ENCODE measurements around the gene CUL7.

DNA sequence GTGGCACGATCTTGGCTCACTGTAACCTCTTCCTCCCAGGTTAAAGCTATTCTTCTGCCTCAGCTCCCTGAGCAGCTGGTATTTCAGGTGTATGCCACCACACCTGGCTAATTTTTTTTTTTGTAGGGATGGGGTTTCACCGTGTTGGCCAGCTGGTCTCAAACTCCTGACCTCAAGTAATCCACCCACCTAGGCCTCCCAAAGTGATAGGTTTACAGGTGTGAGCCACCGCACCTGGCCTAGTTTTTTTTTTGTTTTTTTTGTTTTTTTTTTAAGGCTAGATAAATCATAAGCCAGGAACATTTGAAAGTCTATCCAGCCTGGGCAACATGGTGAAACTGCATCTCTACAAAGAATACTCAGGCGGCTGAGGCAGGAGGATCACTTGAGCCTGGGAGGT is 21.3 kb downstream of the CUL7 start:
- TF ChIP-seq, protein P1, sequence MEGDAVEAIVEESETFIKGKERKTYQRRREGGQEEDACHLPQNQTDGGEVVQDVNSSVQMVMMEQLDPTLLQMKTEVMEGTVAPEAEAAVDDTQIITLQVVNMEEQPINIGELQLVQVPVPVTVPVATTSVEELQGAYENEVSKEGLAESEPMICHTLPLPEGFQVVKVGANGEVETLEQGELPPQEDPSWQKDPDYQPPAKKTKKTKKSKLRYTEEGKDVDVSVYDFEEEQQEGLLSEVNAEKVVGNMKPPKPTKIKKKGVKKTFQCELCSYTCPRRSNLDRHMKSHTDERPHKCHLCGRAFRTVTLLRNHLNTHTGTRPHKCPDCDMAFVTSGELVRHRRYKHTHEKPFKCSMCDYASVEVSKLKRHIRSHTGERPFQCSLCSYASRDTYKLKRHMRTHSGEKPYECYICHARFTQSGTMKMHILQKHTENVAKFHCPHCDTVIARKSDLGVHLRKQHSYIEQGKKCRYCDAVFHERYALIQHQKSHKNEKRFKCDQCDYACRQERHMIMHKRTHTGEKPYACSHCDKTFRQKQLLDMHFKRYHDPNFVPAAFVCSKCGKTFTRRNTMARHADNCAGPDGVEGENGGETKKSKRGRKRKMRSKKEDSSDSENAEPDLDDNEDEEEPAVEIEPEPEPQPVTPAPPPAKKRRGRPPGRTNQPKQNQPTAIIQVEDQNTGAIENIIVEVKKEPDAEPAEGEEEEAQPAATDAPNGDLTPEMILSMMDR (IDR thresholded peaks at IDR 0.05): no peak
- TF ChIP-seq POLR2A (IDR thresholded peaks at IDR 0.05): no peak
